Hindlimb muscle (tissue), 1 donor: ENCODE results near the gene CHST1. TPM values are rescaled to one million over a fixed set of nuclear protein-coding genes. Genes with fewer than 3 reads are reported as not detected.

Source experiments
- DNase-seq: peaks from one replicate; pipeline ENCODE4 v3.0.0-alpha.2; 2013
- polyA plus RNA-seq: library from polyadenylated mRNA; unstranded; fragments of 120-200 nt; gene quantifications from one replicate; pipeline ENCODE4 v1.2.1, GENCODE V29; 2013; ENCODE audit not compliant: insufficient read length

The CHST1 gene, protein sequence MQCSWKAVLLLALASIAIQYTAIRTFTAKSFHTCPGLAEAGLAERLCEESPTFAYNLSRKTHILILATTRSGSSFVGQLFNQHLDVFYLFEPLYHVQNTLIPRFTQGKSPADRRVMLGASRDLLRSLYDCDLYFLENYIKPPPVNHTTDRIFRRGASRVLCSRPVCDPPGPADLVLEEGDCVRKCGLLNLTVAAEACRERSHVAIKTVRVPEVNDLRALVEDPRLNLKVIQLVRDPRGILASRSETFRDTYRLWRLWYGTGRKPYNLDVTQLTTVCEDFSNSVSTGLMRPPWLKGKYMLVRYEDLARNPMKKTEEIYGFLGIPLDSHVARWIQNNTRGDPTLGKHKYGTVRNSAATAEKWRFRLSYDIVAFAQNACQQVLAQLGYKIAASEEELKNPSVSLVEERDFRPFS
- 24.0 TPM for polyA plus RNA-seq

DNA sequence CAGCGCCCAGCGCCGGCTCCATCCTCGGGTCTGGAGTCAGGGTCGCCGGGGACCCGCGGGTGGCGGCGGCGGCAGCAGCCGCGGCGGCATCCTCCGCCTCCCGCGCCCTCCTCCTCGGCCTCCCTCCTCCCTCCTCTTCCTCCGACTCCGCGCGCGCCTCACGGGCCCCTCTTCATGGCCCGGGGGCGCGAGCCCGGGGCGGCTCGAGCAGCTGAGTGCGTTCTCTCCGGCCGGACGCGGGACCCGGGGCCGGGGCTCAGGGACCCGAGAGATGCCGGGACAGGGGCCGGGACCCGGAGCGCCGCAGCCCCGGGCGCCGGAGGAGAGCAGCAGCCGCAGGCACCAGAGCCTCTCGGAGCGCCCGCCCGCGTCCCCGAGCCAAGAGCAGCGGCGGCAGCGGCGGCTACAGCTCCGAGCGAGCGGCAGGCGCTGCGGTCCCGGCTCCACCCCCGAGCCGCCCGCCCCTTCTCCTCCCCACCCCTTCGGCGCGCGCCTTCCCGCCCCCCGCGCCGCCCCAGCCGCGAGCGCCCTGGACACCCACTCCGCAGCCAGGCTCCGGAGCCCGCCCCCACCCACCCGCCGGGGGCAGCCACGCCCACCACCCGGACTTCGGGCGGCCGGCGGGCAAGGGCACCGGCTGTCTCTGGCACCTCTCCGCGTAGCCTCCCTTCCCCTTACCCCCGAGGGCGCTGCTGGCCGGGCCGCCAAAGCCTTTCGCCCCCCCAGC lies at the start of gene CHST1:
Gene CHST1 (minus strand): TSS at position 417 of the 727 bp plus-strand sequence. CDS start 14,699 bp downstream, outside the sequence.
- DNase-seq, result no peak

DNA sequence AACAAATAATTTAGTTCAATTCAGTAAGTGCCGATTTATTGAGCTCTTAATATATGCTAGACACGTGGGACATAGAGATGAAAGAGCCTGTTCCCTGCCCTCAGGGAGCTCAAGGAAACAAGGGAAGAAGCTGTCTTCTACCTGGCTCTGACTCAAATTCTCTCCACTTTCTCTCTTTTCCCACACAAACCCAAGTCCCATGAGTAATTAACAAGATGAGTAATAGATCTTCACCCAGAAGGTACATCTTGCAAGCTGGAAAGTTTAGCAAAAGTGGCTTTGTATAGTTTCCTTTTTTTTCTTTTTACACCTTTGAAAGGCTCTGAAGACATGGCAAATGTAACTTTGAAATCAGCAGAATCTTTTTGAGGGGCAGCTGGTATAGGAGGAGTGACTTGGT lies 48.2 kb upstream of the CHST1 start:
- no peak for DNase-seq

DNA sequence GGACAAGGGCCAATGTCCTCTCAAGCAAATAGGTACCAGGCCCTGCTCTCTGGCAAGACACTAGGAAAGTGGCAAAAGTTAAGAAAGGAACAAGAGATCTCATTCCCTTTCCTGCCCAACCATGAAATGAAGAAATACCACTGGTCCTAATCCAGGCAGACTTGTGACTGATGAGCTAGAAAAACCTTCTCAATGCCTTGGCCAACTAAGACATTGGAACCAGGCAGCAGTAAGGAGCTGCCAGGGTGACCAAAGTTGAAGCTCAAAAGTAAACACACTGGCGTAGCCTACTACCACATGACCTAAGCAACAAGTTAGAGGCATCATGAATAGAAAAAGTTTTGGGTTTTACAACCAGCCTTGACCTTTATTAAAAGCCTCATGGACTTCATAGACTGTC lies 45.1 kb upstream of the CHST1 start:
- DNase-seq, result no peak

DNA sequence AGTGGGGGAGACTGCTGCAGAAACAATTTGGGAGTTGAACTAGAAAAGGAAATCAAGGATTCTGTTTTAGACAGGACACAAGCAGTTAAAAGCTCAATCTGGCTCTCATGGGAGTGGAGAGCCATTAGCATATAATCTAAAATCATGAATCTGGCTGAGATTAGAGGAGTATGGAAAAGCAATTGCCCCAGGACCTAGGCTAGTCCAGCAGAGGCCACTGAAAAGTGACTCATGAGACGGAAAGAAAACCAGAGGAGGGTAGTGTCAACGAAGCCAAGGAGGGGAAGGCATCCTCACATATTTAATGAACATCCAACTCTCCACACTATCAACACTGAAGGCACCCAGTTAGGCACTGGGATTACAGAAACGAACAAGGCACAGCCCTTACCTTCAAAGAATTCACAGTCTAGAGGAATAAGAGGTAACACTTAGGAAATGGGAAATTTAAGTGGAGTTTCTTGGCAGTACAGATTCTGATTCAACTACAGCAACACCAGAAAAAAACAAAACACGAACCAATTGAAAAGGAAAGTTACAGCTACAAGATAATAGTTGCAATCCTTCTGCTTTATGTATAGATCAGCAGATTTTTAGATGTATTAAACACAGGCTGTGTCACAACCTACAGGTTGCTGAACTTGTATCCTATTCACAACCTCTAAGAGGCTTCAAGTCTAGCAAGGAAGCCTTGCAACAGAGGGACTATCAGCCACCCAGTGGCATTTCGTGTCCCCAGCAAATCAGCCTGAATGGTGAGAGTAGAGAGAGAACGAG lies 43.7 kb upstream of the CHST1 start:
- DNase-seq, result no peak

DNA sequence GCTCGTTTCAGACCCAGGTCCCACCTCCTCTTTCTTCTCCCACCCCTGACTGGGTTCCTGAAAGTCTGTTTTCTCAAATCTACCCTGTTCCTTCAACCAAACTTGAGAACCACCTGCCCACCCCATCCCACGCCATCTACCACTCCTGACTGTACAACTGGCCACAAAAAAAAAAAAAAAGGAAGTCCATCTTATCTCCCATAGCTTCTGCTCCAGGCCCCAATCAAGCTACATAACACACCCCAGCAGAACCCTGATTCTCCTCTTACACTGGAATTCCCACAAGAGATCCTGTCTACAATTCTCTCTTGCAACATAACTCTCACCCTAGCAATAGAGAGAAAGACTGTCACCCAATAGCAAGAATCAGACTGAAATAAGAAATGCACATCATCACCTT lies 39.2 kb upstream of the CHST1 start:
- DNase-seq, result no peak

DNA sequence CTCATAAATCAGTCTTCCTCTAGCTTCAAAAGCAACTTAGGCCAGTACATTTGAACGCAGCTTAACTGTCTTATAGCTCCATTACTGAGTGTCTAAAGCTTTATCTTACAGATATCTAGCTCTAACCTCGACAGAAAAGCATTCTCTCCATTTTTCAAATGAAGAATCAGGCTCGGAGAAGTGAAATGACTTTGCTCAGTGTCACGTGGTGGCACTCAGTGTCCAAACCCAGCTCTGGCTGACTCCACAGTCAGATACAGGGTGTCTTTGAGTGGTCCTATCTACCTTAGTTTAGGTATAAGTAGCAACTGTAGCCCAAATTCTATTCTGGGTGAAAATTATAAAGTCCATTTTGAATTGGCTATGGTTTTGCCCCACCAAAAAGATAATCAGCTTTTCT lies 38.7 kb upstream of the CHST1 start:
- no peak for DNase-seq

DNA sequence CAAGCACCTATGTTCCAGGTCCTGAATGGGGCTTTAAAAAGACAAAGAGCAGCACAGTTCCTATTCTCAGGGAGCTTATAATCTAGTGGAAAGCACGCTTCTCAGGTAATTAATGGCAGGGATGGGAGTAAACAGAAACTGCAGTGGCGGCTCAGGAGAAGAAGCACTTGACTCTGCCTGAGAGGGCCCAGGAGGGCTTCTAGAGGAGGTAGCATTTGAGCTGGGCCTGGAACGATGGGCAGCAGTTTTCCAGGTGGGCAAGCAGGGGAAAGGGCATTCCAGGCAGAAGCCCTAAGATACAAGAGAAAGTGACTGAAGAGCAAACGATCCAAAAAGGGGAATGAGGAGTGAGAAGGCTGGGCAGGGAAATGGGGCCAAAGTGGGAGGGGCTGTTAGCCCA lies 37.1 kb upstream of the CHST1 start:
- DNase-seq, result no peak

DNA sequence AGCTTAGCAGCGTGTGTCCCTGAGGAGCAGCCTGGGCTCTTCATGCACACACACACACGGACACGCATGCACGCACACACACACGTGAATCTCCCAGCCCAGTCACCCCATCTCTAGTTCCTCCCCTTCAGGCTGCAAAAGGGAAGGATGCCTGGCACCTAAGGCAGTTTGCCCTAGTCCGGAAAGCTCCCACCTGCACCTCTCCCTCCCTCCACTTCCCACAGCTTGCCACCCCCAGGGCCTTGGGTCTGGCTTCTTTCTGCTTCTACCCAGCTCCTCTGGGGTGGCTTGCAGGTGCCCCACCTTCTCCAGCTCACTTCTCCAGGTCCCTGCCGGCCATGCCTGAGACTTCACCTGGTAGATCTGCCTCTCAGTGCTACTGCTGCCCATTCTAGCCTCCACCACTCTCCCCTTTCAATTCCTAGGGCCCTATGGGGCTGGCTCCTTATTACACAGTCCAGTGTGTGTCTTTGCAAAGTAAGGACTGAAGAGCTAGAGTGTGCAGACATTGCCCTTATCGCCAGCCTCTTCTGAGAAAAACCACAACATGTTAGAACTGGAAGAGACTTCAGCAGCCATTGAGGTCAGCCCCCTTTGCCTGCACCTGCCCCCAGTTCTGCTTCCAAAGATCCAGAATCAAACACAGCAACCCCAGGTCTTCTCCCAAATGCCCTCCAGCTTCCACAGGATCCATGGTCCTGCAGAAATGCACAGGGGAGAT lies 33.5 kb upstream of the CHST1 start:
- DNase-seq, result no peak

DNA sequence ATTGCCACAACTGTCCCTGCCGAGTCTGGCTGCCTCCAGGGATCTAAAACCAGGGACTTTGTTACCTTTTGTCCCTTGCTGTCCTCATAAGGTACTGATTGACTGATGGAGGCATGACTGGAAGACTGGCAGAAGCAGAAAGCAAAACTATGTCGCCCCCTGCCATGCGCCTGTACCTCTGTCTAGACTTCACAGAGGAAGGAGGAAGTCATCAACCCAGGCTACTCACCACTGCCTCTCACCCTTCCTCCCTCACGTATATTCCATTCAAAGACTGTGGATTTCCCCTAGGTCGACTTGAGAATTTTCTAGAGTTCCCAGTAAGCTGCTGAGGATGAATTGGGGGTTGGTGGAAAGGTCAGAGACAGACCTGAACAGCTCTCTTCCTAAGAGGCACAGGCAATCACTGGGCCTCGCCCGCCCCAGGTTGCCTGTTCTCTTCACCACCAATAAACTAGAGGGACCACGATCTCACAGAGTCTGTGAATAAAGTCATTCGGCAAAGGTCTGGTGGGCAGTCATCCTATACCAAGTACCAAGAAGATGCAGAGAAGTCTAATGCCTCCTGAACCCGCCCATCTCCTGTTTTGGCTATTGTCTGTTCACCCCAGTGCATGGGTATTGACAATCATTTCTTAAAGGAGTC lies 27.5 kb upstream of the CHST1 start:
- DNase-seq, result no peak

DNA sequence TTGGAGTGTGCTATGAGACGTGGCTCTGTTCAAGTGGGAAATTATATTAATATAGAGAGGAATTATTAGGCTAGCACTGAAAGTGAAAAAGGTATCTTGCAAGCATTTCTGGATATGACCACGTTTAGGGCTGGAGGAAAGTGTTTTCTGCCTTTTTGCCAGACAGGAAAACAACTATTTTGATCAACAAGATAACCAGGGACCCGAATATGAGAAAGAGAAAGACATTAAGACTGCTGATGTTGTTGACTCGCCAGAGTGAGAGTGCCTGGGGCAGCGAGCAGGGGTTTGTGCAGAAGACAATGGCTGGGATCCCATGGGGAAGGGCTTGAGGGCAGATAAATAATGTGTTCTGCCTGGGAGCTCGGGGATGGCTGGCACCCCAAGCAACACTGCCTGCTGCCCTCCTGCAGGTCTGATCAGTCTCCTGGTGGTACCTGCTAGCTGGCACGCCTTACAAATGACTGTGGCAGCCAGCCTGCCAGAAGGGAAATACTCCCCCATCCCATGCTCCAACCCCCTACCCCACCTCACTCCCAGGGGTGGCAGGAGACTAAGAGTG lies 23.1 kb upstream of the CHST1 start:
- no peak for DNase-seq

DNA sequence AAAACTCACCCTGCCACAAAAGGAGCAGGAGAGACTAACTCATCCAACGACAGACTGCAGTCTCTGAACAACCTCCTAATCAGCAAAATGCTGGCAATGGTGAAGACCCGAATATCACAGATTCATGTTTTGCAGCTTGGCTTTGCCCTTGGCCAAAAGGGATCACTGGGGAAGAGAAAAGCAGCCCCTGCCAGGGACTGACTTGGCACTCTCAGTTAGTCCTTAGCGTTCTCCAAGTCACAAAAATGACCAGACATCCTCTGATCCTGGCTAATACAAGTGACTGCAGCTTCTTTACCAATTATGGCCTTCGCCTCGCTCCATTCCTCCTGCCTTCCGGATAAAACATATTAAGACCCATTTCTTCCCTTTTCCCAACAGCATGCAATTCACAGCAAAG lies 22.4 kb upstream of the CHST1 start:
- DNase-seq, result no peak

DNA sequence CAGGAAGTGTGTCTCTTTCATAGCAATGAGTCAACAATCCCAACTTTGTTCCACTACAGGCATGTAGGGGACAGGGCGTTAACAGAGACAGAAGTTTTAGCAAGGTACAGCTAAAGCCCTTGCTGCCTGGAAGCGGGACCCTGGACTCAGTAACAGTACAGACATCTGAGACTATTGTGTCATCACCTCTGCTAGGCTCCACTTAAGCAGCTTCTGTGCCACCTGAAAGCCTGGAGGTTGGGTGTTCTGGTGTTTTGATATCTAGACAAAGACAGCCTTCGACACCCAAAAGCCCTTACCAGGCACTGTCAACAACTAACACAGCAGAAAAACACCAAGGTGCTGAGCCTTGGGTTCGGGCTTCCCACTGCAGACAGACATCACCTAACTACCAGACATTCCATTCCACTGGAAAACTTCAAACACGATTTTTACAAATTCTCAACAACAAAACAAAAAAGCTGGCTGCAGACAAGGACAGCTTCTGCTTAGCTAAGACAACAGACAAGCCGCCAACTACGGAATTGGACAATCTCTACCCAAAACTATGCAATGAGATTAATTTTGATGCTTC lies 20.6 kb upstream of the CHST1 start:
- DNase-seq, result no peak

DNA sequence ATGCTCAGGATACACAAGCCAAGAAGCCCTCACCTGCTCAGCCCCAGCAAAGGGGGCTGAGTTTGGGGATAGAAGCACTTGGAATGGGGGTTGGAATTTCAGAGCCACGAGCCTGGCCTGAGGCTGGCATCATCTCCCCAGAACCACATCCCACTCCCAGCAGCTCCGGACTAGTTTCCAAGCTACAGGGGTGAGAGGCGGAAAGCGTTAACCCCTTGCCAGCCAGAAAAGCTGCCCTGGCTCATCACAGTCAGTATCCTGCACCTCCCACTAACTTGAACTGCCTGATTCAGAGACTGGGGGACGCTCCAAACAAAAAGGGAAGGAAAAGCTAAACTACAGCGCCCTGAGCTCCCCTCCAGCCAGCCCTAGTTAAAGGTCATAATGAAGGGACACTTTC lies 19.0 kb upstream of the CHST1 start:
- DNase-seq, result no peak

DNA sequence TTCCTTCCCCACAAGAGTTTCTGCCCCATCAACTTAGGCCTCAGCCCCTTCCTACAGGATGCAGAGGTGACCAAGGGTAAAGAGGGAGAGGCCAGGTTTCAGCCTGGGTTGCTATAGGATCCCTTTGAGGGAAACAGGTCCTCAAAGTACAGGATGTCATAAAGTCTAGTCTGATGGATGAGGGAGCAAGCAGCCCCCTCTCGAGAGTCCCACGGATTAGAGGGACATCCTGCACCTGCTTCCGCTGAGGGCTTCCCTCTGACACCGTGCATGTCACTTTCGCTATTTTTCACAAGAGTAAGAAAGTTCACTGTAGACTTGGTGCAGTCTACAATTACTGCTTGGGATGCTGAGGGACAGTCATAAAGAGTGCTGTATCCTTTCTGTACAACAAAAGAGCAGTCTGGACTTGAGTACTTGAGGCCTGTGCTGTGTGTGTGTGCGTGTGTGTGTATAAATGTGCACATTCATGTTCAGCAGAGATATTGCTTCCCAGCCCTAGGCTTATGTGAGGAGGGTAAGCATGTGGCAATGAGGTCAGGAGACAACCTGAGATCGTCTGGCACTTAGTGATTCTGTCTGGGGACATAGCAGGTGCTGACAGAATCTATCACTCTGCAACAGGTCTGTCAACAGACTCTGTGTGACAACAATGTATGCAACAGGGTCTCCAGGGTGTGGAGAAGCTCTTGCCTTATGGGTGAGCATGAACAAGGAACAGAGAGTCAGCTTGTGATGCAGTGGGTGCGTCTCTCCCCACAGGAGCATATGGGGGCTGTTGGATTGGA lies 18.0 kb upstream of the CHST1 start:
- no peak for DNase-seq

DNA sequence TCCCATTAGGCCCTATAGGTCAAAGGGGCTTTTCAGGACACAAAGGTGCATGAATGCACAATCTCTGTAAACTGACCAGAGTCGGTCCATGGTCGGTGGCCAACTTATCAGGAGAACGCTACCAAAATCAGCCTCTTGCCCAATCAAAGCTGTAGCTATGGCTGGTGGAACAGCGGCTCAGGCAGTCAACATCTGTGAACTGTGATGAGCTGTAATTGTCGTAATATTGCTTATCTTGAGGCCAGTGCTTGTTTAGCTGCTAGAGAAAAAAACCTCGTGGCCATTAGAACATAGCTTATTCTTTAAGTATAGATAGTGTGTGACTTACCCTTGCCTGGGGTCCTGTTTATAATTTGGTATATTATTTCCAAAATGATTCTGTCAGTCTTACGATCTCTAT lies 14.4 kb upstream of the CHST1 start:
- no peak for DNase-seq

DNA sequence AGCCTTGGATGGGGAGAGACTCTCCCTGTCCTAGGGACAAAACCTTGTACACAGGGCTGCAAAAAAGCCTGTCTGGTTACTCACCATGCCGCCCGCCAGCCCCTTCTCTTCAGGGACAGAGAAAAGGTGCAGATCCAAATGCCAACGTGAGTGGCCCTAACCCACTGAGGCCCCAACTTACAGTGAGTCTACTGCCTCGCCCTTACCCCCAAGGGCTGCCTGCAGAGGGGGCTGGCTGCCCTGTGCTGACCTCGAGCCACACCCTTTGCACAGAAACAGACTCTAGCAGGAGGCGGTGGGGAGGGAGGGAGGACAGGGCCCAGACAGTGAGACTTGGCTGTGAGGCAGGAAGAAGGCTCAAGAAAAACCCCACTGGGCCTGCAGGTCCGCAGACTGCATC lies 13.6 kb upstream of the CHST1 start:
- no peak for DNase-seq

DNA sequence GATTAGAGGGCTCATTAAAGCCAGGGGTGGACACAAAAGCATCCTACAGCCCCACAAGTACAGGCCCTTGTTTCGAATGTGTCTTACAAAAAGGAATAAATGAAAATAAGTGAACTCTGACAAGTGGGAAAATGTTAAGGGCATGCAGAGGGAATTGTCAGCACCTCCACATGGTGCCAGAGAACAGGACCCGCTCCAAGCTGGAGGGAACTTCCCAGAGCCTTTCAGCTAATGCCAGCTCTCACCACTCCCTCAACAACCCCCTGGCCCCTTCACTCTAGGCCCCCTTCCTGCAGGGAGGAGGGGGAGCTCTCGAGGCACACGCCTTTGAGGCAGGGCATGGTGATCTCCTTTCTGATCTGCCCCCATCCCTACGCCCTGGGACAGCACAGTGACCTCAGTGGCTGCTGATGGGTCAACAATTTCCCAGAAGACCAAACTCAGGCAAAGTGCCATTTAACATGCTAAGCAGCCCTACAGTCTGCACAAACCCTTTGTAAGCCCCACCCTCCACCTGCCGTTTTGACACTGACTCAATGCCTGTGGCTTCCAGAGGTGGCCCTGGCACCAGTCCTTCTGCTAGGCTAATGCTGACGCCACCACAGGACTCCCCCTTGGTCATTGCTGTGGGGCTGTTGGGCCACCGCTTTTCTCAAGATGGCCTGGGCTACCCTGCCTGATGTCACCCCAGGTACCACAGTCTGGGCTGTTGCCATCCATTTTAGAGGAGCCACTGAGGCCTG lies 12.5 kb upstream of the CHST1 start:
- DNase-seq, result no peak

DNA sequence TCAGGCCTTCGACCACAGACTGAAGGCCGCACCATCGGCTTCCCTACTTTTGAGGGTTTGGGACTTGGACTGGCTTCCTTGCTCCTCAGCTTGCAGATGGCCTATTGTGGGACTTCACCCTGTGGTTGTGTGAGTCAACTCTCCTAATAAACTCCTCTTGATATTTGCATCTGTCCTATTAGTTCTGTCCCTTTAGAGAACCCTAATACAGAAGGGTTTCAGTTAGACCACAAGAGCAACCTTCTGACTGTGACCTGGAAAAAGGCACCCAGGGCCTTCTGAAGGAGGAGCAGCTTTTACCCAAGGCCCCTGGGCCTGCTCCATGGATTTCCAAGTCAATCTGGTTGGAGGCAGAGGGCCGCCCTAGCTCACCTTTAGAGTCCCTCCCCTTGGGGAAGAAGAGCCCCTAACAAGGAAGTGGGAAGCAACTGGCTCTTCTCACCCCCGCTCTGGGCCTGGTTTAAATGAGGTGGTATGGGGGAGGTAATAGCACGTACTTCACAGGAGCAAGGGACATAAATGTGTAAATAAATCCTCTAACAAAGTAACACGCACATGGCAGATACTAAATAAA lies 11.2 kb upstream of the CHST1 start:
- DNase-seq, result no peak

DNA sequence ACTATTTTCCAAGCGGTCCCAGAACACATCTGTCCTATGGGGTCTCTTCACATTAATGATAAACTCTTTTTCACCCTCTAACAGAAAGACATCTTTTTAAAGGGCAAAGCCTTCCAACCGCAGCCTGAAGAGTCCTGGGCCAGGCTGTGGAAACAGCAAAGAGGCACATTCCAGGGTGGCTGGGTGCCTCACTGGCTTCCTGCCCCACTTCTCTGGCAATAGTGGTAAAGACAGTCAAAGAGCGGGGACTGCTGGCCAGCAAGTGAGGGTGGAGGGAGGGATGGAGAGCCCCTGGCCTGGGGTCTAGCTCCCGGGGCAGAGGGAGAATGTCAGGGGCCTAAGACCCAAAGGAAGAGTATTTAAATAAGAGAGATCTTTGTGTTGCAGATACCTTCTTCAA lies 10.2 kb upstream of the CHST1 start:
- DNase-seq, result no peak
